ENCODE measurements around the gene TRAPPC10. TPM values are rescaled to one million over a fixed set of nuclear protein-coding genes. Genes with fewer than 3 reads are reported as not detected.

The TRAPPC10 gene
- total and polyA plus RNA-seq, 2 donors (not counting 1 experiment from before 2014, with no cell fraction given) = 61.7 to 145 TPM

- H3K27ac Mint-ChIP-seq = no peak overlapping the region
- Histone ChIP-seq H3K9me3 (ENCODE audit: control extremely low read depth in 1 of 3, control insufficient read depth in 2 of 3, insufficient read depth in 1 of 3, low read length in 2 of 3) (peaks cover 0 to 8% (median 0%) of the 10 kb centered on the region in 3 donors), H3K36me3 (replicated peaks in 1 of 2; ENCODE audit: control extremely low read depth in 1 of 2, control insufficient read depth in 1 of 2, extremely low read depth in 1 of 2, insufficient read depth in 2 of 2, low read length in 1 of 2) (no peaks in the 10 kb centered on the region), H3K4me1 (ENCODE audit: control insufficient read depth in 2 of 2, insufficient read depth in 2 of 2, low read length in 2 of 2) (no peaks in the 10 kb centered on the region), H3K9ac (ENCODE audit: low read length) (no peak overlapping the region), H3K27me3 (replicated peaks in 1 of 4; ENCODE audit: control extremely low read depth in 1 of 4, control insufficient read depth in 3 of 4, insufficient read depth in 4 of 4, low read length in 3 of 4) (peaks cover 0 to 6% (median 1%) of the 10 kb centered on the region in 4 experiments), H3K79me2 (ENCODE audit: control insufficient read depth, insufficient read depth, low read length) (no peaks in the 10 kb centered on the region), H2AFZ (ENCODE audit: insufficient read depth, low read depth, low read length, poor library complexity, severe bottlenecking) (no peak overlapping the region), H3K4me3 (ENCODE audit: control extremely low read depth in 1 of 5, extremely low read depth in 1 of 5, insufficient read depth in 1 of 5, low read depth in 2 of 5, low read length in 4 of 5) (no peak overlapping the region), H3K4me2 (replicated peaks; ENCODE audit: low read depth, low read length, poor library complexity, severe bottlenecking) (no peak overlapping the region), H4K20me1 (ENCODE audit: control insufficient read depth, insufficient read depth, low read length, poor library complexity, severe bottlenecking) (no peaks in the 10 kb centered on the region), H3K27ac (ENCODE audit: low read length in 2 of 2) (no peak overlapping the region)
- ChIA-PET CTCF (interaction anchor here (0.7 to 1.1 kb wide), 2 partner anchors 19 to 955 kb away, joined by 3 read pairs; no protein-coding TSS in a partner anchor), POLR2A (no interaction called here)
- intact Hi-C loops (cut with micrococcal nuclease) = no loop called here
- no peaks in the 10 kb centered on the region for H3K9me3 Mint-ChIP-seq (ENCODE audit: insufficient read depth)
- DNase-seq = no peak
- H3K27me3 Mint-ChIP-seq = peaks cover 7% of the 10 kb centered on the region
- TF ChIP-seq CTCF (IDR thresholded peaks at IDR 0.05) = no peak
- no peak for TF ChIP-seq EZH2 (IDR thresholded peaks at IDR 0.05; ENCODE audit: borderline replicate concordance, insufficient read depth, low read depth, low read length, poor library complexity, severe bottlenecking)
- no peaks in the 10 kb centered on the region for H3K4me1 Mint-ChIP-seq
- WGBS (ENCODE audit: insufficient coverage) = 96% methylated on average over 7 of the region's 9 CpGs
- ATAC-seq (ENCODE audit: low read depth) = no peak
- no peak overlapping the region for H3K4me3 Mint-ChIP-seq
These were observed 17.5 kb upstream of the TRAPPC10 start for GRCh38 chr21:43994646-43995045.

GRCh38 chr21:43995521-43996105 lies 16.5 kb upstream of the TRAPPC10 start:
- no peaks in the 10 kb centered on the region for H4K20me1 ChIP-seq (ENCODE audit: control insufficient read depth, insufficient read depth, low read length, poor library complexity, severe bottlenecking)
- no peaks in the 10 kb centered on the region for H3K4me1 Mint-ChIP-seq
- DNase-seq = no peak
- ChIA-PET CTCF (no interaction called here), POLR2A (no interaction called here)
- no peaks in the 10 kb centered on the region for H3K36me3 ChIP-seq (replicated peaks in 1 of 2; ENCODE audit: control extremely low read depth in 1 of 2, control insufficient read depth in 1 of 2, extremely low read depth in 1 of 2, insufficient read depth in 2 of 2, low read length in 1 of 2)
- H3K9me3 Mint-ChIP-seq (ENCODE audit: insufficient read depth) = no peaks in the 10 kb centered on the region
- H3K27ac ChIP-seq (ENCODE audit: low read length in 2 of 2) = no peak overlapping the region
- no peak overlapping the region for H3K4me2 ChIP-seq (replicated peaks; ENCODE audit: low read depth, low read length, poor library complexity, severe bottlenecking)
- no peak for ATAC-seq (ENCODE audit: low read depth)
- H3K4me1 ChIP-seq (ENCODE audit: control insufficient read depth in 2 of 2, insufficient read depth in 2 of 2, low read length in 2 of 2) = no peaks in the 10 kb centered on the region
- H3K27ac Mint-ChIP-seq = no peak overlapping the region
- peaks cover 0 to 8% (median 0%) of the 10 kb centered on the region in 3 donors for H3K9me3 ChIP-seq (ENCODE audit: control extremely low read depth in 1 of 3, control insufficient read depth in 2 of 3, insufficient read depth in 1 of 3, low read length in 2 of 3)
- peaks cover 0 to 6% (median 1%) of the 10 kb centered on the region in 4 experiments for H3K27me3 ChIP-seq (replicated peaks in 1 of 4; ENCODE audit: control extremely low read depth in 1 of 4, control insufficient read depth in 3 of 4, insufficient read depth in 4 of 4, low read length in 3 of 4)
- 86% methylated on average over 18 of the region's 18 CpGs for WGBS (ENCODE audit: insufficient coverage)
- TF ChIP-seq CTCF (IDR thresholded peaks at IDR 0.05) = no peak
- TF ChIP-seq EZH2 (IDR thresholded peaks at IDR 0.05; ENCODE audit: borderline replicate concordance, insufficient read depth, low read depth, low read length, poor library complexity, severe bottlenecking) = no peak
- H3K9ac ChIP-seq (ENCODE audit: low read length) = no peak overlapping the region
- H3K27me3 Mint-ChIP-seq = peaks cover 7% of the 10 kb centered on the region
- no peak overlapping the region for H3K4me3 ChIP-seq (ENCODE audit: control extremely low read depth in 1 of 5, extremely low read depth in 1 of 5, insufficient read depth in 1 of 5, low read depth in 2 of 5, low read length in 4 of 5)
- no peaks in the 10 kb centered on the region for H3K79me2 ChIP-seq (ENCODE audit: control insufficient read depth, insufficient read depth, low read length)
- intact Hi-C loops (cut with micrococcal nuclease) = no loop called here
- H3K4me3 Mint-ChIP-seq = no peak overlapping the region
- H2AFZ ChIP-seq (ENCODE audit: insufficient read depth, low read depth, low read length, poor library complexity, severe bottlenecking) = no peak overlapping the region
